OCI-LY3 (cell line): Measurements from ENCODE around the gene NDUFS7.

ENCODE experiments used
- CTCF ChIP-seq: fragments of 200-600, 300-600 bp; sonication (generic); IDR thresholded peaks from 2 replicates; pipeline ENCODE4 v1.5.1; 2014; ENCODE audit warnings: antibody characterized with exemption, low read length, low read depth
- EZH2phosphoT487 ChIP-seq: fragments of 200-600 bp; shearing (Covaris generic); IDR thresholded peaks from 2 replicates; pipeline ENCODE4 v1.6.1; 2018; ENCODE audit warnings: antibody characterized with exemption, mixed run types, low read depth

GRCh38 chr19:1395194-1396018, 11.7 kb downstream of the NDUFS7 start:
- TF ChIP-seq CTCF (no peak), EZH2phosphoT487 (no peak)
